PC-3 (cell line): ENCODE data around the gene MLC1.

ENCODE experiments used
- CTCF ChIP-seq: fragments of 300-600 bp; sonication (generic); conservative IDR thresholded peaks from 2 replicates; pipeline ENCODE4 v1.5.1; 2017; ENCODE audit warnings: antibody characterized with exemption, low read depth, mild to moderate bottlenecking, low read length
- EZH2 ChIP-seq: fragments of 300-600 bp; sonication (generic); IDR thresholded peaks from one replicate; pipeline ENCODE4 v1.6.1; 2017; ENCODE audit warnings: antibody characterized with exemption, mild to moderate bottlenecking, low read length; ENCODE audit not compliant: unreplicated experiment

- TF ChIP-seq CTCF (no peak), EZH2 (no peak)
Observed at GRCh38 chr22:50041361-50042065, 43.7 kb downstream of the MLC1 start.
